ENCODE data around the gene ZMYM5. TPM values are rescaled to one million over a fixed set of nuclear protein-coding genes. Genes with fewer than 3 reads are reported as not detected.

Gene ZMYM5
- total and polyA plus RNA-seq, 2 of the 13 experiments (the other 11 are each of a cell fraction or from before 2014, with no cell fraction given) = 7.8 to 9.4 TPM

DNA sequence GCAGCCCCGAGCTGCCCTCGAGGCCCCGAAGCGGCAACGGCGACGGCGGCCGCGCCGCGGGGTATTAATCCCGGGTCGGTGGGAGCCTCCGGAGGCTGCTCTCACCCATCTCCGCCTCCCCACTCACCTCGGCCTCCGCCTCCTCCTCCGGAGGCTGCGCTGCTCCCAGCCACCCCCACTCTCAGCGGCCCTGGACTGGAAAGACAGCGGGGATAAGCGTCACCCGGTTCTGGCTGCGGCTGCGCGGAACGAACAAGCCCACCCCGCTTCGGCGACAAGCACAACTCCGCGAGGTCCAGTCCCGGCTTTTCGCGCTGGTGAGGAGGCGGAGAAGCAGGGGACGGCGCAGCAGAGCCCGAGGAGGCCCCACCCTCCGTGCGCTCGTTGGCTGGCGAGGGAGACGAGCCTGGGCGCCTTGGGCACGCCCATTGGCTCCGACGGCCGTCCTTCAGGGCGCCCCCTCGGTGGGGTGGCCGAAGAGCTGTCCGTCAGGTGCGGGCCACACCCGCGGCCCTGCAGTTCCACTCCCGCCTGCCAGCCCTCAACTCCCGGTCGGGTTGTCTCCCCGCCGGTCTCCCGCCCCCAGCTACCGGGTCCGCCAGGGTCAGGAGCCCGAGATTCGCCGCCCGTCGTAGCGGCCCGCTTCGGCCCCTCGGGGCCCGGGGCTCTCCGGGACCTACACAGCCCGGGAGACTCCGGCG lies at the start of gene ZMYM5 (continued):
- TF ChIP-seq CBX1 (IDR thresholded peaks at IDR 0.05; ENCODE audit: low read depth) (peak; percentile 57), MTF1 (CRISPR knock-in tag; IDR thresholded peaks at IDR 0.05) (no peak), ELF4 (CRISPR knock-in tag; IDR thresholded peaks at IDR 0.05; ENCODE audit: borderline replicate concordance) (no peak), ATF1 (CRISPR knock-in tag; IDR thresholded peaks at IDR 0.05) (no peak), JDP2 (CRISPR knock-in tag; IDR thresholded peaks at IDR 0.05; ENCODE audit: borderline replicate concordance) (no peak), HNF4A (CRISPR knock-in tag; IDR thresholded peaks at IDR 0.05) (no peak), SP5 (CRISPR knock-in tag; IDR thresholded peaks at IDR 0.05; ENCODE audit: borderline replicate concordance, low read depth) (peak; percentile 87), RFX3 (CRISPR knock-in tag; IDR thresholded peaks at IDR 0.05) (no peak), FOSL1 (CRISPR knock-in tag; IDR thresholded peaks at IDR 0.05; ENCODE audit: borderline replicate concordance) (no peak), MYNN (CRISPR knock-in tag; IDR thresholded peaks at IDR 0.05; ENCODE audit: low read depth) (no peak), ZNF75D (CRISPR knock-in tag; IDR thresholded peaks at IDR 0.05; ENCODE audit: borderline replicate concordance) (no peak), ZNF34 (CRISPR knock-in tag; IDR thresholded peaks at IDR 0.05; ENCODE audit: borderline replicate concordance) (peak; percentile 31; the same call in 1 of the 2 replicates), ARHGAP35 (CRISPR knock-in tag; IDR thresholded peaks at IDR 0.05; ENCODE audit: borderline replicate concordance) (no peak), ZNF460 (CRISPR knock-in tag; IDR thresholded peaks at IDR 0.05; ENCODE audit: borderline replicate concordance) (no peak), RARG (CRISPR knock-in tag; IDR thresholded peaks at IDR 0.05; ENCODE audit: low read depth) (no peak), ZNF614 (CRISPR knock-in tag; IDR thresholded peaks at IDR 0.05; ENCODE audit: borderline replicate concordance) (no peak), RXRA (CRISPR knock-in tag; IDR thresholded peaks at IDR 0.05) (no peak), ZNF3 (CRISPR knock-in tag; IDR thresholded peaks at IDR 0.05) (no peak)
- TF ChIP-seq, protein P1, sequence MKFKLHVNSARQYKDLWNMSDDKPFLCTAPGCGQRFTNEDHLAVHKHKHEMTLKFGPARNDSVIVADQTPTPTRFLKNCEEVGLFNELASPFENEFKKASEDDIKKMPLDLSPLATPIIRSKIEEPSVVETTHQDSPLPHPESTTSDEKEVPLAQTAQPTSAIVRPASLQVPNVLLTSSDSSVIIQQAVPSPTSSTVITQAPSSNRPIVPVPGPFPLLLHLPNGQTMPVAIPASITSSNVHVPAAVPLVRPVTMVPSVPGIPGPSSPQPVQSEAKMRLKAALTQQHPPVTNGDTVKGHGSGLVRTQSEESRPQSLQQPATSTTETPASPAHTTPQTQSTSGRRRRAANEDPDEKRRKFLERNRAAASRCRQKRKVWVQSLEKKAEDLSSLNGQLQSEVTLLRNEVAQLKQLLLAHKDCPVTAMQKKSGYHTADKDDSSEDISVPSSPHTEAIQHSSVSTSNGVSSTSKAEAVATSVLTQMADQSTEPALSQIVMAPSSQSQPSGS (CRISPR knock-in tag; IDR thresholded peaks at IDR 0.05) = no peak
- TF ChIP-seq, protein P2, sequence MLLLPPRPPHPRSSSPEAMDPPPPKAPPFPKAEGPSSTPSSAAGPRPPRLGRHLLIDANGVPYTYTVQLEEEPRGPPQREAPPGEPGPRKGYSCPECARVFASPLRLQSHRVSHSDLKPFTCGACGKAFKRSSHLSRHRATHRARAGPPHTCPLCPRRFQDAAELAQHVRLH (CRISPR knock-in tag; IDR thresholded peaks at IDR 0.05; ENCODE audit: borderline replicate concordance, low read depth) = peak; percentile 69; the same call in 1 of the 2 replicates
- TF ChIP-seq, protein P3, sequence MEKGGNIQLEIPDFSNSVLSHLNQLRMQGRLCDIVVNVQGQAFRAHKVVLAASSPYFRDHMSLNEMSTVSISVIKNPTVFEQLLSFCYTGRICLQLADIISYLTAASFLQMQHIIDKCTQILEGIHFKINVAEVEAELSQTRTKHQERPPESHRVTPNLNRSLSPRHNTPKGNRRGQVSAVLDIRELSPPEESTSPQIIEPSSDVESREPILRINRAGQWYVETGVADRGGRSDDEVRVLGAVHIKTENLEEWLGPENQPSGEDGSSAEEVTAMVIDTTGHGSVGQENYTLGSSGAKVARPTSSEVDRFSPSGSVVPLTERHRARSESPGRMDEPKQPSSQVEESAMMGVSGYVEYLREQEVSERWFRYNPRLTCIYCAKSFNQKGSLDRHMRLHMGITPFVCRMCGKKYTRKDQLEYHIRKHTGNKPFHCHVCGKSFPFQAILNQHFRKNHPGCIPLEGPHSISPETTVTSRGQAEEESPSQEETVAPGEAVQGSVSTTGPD (CRISPR knock-in tag; IDR thresholded peaks at IDR 0.05) = no peak
- TF ChIP-seq, protein P4, sequence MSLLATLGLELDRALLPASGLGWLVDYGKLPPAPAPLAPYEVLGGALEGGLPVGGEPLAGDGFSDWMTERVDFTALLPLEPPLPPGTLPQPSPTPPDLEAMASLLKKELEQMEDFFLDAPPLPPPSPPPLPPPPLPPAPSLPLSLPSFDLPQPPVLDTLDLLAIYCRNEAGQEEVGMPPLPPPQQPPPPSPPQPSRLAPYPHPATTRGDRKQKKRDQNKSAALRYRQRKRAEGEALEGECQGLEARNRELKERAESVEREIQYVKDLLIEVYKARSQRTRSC (CRISPR knock-in tag; IDR thresholded peaks at IDR 0.05; ENCODE audit: low read depth) = no peak
- TF ChIP-seq, protein P5, sequence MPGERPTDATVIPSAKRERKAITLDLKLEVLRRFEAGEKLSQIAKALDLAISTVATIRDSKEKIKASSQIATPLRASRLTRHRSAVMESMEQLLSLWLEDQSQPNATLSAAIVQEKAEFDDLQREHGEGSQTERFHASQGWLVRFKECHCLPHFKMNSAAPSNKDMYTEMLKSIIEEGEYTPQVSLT (CRISPR knock-in tag; IDR thresholded peaks at IDR 0.05; ENCODE audit: borderline replicate concordance, low read depth) = no peak
- TF ChIP-seq, protein P6, sequence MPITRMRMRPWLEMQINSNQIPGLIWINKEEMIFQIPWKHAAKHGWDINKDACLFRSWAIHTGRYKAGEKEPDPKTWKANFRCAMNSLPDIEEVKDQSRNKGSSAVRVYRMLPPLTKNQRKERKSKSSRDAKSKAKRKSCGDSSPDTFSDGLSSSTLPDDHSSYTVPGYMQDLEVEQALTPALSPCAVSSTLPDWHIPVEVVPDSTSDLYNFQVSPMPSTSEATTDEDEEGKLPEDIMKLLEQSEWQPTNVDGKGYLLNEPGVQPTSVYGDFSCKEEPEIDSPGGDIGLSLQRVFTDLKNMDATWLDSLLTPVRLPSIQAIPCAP (CRISPR knock-in tag; IDR thresholded peaks at IDR 0.05; ENCODE audit: low read depth) = no peak
- TF ChIP-seq, protein P7, sequence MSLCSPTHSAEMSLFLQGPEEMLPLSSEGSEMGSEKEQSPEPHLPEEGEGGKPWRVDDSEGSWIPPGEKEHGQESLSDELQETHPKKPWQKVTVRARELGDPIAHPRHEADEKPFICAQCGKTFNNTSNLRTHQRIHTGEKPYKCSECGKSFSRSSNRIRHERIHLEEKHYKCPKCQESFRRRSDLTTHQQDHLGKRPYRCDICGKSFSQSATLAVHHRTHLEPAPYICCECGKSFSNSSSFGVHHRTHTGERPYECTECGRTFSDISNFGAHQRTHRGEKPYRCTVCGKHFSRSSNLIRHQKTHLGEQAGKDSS (CRISPR knock-in tag; IDR thresholded peaks at IDR 0.05; ENCODE audit: borderline replicate concordance, low read depth) = no peak; the same call in 1 of the 2 replicates

All from HepG2 (cell line).